LNCAP (cell line): ENCODE data around the gene KIRREL3.

Experiments
- CTCF ChIP-seq: fragments of 450-650 bp; IDR thresholded peaks from 2 replicates; pipeline ENCODE4 v1.5.1; 2017; ENCODE audit warnings: mild to moderate bottlenecking

Gene KIRREL3

GRCh38 chr11:126525216-126525615 is 475.4 kb downstream of the KIRREL3 start:
- no peak for TF ChIP-seq CTCF

DNA sequence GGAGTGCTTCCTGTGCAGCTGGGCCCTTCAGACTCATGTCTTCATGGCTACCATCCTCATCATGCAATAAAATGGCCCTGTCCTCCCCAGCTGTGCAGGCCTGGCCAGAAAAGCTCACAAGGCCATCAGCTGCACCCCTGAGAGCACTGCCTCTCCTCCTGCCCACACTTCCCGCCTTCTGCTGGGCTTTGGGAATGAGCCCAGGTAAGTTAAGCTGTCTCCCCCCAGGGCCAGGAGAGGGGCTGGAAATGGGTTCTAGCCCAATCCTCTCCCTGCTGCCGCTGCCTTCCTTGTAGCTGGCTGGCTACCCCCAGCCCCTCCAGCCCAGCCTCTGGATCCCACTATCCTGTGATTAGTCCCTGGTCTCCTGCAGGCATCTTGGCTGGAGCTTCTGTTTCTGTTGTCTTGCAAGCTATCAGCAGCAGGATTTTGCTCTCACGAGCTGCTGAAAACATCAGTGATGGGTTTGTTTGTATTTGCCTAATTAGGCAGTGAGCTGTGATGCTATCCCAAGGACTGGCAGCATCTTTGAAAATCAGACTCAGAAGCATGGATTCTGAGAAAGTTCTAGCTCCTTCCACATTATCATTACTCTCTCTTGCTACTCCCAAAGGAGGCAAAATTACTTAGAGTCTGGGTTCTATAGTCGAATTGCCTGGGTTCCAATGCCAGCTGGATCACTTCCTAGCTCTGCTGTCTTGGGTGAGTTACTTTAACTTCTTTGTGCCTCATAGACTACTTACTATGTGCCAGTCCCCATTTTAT is 476.9 kb downstream of the KIRREL3 start:
- TF ChIP-seq CTCF = no peak

DNA sequence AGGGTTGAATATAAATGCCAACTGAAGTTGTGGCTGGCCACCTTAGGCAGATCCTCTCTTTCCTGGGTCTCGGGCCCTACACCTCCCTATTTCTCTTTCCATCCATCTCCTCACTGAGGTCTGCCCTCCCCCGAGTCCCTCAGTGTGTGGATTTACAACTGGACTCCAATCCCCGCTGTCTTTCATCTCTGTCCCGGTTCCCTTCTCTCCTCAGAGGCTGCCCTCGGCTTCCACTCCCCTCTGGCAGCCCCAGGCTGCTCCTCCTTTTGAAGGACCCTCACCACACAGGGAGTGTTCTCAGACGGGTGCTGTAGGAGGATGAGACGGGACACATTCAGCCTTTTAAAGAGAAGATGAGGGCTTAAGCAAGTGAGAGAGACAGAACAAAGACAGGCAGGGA is 478.0 kb downstream of the KIRREL3 start:
- no peak for TF ChIP-seq CTCF

- no peak for TF ChIP-seq CTCF
These were observed 478.4 kb downstream of the KIRREL3 start for GRCh38 chr11:126522152-126522551.

DNA sequence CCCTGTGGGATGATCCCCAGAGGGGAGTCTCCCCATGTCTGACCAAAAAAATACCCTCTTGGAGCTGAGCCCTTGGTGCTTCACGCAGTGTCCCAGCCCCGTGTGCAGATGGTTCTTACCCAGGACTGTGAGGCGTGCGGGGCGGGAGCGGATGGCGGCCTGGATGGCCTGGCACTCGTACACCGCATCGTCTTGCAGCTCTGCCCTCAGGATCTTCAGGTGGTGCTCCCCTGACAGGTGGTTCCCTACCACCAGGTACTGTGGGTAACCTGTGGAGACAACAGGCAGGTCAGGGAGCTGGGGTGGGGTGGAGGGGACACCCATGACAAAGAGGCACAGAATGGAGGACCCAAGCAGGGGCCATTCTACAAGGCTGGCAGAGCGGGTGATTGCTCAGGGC is 479.4 kb downstream of the KIRREL3 start:
- no peak for TF ChIP-seq CTCF

GRCh38 chr11:126519764-126520734 is 480.5 kb downstream of the KIRREL3 start:
- TF ChIP-seq CTCF = no peak

DNA sequence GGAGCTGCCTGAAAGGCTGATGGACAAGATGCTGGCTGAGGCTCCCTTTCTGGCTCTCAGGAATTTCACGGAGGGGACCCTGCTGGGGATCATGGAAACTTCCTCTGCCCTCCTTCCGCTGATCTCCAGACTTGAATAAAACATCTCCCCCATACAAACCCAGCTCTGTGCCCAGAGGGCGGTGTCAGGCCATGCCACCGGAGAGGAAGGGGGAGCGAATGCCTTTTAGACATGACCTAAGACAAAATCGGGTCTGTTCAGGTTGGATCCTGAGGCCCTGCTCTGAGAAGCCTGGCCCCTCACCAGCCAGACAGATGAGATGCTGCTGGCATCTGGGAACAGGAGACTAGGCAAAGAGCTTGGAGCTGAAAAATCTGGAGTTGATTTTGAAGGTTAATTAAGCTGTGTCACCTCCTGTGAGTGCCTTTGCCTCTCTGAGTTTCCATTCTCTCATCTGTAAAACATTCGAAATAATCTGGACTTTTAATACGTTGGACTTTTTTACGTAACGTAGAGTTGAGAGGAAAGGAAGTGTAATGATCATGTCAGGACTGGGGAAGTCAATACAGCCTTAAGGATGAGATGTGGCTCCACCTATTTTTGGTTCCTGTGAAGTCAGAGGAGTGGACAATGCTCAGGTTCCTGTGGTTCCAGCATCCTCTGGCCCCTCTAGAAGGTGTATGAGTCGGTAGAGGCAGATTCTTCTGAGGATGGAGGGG is 481.4 kb downstream of the KIRREL3 start:
- TF ChIP-seq CTCF = no peak
